ENCODE results near the gene TMEM106B. TPM values are rescaled to one million over a fixed set of nuclear protein-coding genes. Genes with fewer than 3 reads are reported as not detected.

The TMEM106B gene
- polyA plus RNA-seq, 1 donor, result 35.6 TPM

DNA sequence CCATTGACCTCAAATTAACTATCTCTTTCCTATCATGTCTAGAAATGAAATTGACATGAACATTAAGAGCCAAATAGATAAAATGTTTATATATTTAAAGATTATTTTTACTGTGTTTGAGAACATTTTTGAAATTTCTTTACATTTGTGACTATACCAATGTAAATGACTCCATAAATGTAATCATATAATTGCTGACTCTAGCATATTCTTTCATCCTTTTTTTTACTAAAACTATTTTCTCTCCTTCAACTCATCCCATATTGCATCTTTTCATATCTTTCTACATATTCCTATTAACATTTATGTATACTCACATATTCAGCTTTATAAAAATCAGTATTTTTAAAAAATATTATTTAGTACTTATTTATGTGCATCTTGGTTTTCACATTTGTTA is 16.9 kb downstream of the TMEM106B start:
- no peak for DNase-seq

DNA sequence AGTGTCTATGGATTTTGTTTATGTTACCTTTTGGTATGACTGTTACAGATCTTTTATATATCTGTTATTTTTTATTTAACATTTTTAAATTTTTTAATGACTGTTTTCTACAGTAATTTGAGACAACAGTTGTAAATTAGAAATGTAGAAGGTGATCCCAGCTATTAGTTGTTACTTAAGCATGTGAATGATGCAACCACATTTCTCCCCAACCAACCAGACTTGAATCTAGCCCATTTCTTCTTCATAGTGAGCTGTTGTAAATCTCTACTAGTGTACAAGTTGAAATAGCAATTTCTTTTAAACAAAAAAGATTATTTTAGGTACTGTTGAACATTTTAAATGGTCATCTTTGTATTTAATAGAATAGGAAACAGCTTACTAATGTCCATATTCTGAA is 18.0 kb downstream of the TMEM106B start:
- DNase-seq, result no peak

DNA sequence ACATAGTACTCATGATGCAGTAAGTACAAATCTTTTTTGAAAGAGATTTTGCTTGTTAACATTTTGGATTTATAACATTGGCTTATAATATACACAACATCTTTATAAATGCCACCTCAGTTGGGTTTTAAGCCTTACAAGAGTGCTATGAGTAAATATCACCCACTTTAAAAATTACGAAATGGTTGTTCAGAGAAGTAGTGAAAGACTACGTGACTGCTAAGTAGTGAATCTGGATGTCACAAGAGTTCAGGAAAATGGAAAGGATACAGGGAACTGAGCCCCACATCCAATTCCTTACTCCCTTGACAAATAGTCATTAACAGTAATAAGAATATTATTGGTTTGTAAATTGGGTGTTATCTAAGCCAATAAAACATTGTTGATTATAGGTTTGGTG is 20.0 kb downstream of the TMEM106B start:
- DNase-seq, result no peak

DNA sequence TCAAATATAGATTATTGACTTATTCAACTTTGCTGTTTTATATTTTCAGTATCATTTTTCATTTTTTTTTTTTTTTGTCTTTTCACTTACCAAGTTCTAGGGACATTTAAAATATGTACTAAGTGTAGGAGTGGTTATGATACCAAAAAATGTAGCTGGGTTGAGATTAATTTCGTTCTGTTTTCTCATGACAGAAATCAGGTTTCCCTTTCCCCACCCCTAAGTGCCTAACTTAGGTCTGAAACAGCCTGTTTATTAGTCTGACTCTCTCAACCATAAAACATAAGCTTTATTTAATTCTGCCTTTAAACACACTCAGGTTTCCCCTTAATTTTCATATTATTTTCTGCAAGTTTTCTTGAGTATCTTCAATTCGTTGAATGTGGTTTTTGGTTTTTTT is 22.1 kb downstream of the TMEM106B start:
- DNase-seq, result no peak

DNA sequence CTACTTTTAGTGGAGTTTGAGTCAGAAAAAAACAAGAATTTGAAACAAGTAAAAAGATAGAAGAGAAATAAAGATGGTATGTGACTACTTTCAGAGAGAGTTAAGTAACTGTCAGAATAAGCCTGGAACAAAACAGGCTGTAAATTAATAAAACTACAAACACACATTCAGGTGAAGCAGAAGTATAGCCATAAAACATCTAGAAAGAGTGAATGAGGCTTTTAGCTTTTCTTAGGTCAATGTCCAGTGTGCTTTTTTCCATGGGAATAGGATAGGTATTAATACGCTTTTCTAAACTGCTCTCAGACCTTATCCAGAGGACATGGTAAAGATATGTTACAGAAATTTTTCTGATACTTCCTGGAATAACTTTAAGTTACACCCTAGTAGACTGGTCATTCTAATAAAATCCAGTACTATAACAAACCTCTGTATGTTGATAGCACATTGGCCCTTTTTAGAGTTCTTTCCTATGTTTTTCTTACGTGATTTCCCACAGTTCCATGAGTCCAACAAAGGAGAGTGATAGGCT is 23.3 kb downstream of the TMEM106B start:
- DNase-seq, result no peak

DNA sequence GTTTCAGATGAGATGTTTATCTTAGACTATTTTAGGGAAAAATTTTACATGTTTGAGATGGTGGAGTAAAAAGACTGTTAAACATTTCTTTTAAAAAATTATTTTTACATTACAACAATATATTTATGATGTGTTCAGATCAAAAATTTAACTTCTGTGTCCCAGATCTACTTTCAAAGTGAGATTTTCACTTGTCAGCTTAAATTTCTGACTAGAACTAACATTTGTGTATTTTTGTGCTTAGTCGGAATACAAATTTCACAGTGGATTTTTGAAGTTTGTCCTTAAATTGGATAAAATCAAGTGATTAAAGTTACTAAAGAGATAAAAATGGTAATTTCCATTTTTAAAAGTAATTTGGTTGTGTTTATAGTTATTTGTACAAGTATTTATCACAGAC is 24.9 kb downstream of the TMEM106B start:
- DNase-seq, result no peak

DNA sequence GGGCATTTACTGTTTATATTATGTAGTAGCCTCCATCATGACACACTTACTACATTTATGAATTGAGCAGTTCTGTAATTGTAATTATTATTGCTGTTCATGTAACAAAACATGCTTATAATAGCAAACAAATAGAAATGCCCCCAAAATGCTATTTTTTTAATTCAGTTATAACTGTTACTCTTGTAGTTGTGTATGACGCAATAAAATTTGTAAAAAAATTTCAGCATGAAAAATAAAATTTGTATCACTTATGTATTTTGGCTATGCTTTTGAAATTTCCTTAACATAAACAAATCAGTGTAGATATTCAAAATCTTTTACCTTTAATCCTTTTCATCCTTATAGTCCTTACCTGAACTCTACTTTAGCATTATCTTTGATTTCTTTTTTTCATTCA is 25.9 kb downstream of the TMEM106B start:
- DNase-seq, result no peak

DNA sequence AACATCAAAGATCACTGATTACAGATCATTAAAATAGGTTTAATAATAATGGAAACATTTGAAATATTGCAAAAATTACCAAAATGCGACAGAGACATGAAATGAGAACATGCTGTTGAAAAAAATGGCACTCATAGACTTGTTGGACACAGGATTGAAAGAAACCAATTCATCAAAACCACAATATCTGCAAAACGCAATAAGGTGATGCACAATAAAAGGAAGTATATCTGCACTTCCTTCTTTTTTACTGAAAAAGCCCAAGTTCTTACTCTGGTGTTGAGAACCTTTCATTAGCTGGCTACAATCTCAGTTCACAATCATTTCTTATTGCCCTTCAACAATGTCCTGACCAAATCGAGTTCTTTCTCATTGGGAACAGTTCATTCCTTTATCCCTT is 28.7 kb downstream of the TMEM106B start:
- no peak for DNase-seq

DNA sequence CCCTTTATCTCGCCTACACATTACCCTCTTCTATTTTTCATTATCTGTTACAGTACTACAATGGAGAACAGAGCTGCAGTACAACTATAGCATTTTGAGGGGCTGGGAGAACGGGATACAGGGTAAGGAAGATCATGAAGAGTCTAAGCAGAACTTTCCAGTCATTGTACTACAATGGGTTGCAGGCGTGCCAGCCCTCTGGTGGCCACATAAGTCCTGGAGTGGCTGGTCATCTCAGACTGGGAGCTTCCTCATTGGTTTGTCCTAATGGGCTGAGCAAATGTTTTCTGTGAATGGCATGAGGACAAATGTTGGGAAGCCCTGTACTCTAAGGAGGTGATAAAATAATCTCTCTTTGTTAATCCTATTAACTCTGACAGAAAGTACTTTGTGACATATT is 33.0 kb downstream of the TMEM106B start:
- DNase-seq, result no peak

DNA sequence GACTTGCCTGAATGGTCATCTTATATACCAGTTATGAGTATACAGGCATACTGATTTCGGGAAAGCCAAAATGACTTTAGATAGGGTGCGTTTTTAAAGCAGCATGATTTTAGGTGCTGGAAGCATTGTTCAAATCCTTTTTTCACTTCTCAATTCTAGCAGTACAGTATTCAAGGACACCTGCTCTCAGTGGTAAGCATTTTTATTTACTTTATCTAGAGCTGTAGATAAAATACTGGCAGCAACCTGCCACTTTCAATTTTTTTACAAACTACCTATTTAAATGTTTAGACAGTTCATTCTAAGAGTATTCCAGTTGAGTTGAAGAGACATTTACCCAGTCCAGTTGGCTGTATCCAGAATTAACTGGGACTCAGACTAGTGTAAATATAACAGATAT is 33.6 kb downstream of the TMEM106B start:
- no peak for DNase-seq

DNA sequence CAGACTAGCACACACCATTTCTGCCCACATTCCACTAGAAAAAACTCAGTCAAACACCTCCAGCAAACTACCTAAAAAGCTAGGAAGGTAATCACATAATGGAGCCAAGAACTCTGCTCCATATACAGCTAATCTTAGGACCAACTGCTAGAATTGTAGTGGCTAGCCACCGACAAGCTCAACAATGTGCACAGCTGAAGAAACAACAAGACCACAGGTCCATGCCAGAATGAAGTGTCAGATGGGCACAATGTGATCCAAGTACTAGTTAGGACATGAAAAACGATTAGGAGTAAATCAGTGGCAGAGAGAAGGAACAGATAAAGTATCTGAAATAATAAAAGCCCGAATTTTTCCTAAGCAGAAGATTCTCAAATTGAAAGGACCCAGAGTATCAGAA is 38.6 kb downstream of the TMEM106B start:
- DNase-seq, result no peak

DNA sequence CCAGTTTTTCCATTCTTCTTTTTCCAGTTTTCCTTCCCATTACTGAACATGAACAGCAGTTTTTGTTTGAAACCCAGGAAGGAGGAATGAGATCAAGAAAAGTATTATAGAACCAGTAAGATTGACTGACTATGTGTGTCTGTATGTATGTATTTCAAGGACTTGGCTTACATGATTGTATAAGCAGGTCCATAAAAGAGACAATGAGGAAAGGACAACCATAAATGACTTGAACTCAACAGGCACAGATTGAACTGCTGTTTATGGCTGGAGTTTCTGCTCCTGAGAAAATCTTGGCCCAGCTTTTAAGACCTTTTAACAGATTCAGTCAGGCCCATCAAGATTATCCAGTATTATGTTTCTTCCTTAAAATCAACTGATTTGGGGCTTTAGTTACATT is 39.1 kb downstream of the TMEM106B start:
- no peak for DNase-seq

DNA sequence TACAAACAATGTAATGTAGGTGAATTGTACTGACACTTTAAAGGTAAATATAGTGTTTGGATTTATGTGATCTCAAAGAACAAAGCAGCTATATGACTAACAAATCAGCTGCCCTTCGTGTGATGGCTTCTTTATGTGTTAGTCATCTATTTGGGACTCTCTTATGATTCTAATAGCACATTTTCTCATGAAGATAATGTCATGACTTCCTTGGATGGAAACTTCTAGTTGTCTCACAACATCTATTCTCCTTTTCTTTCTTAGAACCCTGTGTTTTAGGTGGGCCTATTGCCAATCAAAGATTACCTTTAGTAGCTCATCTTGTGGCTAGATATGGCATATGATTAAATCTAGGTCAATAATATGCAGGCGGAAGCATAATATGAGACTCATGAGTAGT is 45.0 kb downstream of the TMEM106B start:
- no peak for DNase-seq

DNA sequence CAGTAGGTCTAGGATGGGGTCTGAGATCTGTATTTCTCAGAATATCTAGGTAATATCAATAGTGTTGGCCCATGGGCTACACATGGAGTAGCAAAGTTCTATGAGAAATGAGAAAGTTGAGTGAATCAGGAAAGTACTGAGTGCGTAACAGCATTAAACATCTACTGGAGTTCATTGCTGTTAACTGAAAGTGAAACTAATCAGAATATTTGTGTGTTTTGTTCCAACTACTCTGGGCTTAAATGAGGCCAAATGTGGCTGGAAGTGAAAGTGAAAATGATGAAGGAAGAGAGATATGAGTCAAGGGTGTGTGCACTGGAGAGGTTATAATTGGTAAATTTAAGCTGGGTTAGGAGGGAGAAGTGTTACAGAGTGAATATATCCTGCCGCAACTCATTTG is 46.5 kb downstream of the TMEM106B start:
- no peak for DNase-seq

DNA sequence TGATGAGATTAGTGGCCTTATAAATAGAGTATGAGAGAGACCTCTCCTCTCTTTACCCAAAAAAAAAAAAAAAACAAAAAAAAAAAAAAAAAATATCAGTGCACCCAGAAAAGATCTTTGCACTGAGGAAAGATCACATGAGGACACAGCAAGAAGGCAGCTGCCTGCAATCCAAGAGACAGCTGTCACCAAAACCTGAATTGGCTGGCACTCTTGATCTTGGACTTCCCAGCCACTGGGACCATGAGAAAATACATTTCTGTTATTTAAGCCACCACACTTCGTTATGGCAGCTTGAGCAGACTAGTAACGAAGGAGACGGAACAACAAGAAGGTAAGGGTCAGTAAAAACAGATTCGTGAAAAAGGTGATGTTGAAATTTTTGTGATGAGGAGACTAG is 47.0 kb downstream of the TMEM106B start:
- no peak for DNase-seq

DNA sequence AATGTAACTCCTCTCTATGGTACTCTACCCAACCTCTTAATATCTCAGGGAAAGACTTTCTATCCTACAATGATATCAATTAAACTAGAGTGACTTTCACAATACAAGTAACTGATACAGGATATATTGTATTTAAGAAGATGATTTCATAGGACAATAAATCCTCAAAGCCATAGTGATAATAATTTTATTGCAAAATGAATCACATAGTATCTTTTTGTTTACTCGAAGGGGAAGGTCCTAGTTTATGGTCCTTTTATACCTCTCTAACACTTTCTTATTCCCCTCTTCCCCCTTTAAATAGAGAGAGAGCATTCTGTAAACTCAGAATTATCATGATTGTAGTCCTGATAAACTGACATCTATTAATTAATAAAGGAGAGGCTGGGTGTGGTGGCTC is 56.4 kb downstream of the TMEM106B start:
- no peak for DNase-seq

DNA sequence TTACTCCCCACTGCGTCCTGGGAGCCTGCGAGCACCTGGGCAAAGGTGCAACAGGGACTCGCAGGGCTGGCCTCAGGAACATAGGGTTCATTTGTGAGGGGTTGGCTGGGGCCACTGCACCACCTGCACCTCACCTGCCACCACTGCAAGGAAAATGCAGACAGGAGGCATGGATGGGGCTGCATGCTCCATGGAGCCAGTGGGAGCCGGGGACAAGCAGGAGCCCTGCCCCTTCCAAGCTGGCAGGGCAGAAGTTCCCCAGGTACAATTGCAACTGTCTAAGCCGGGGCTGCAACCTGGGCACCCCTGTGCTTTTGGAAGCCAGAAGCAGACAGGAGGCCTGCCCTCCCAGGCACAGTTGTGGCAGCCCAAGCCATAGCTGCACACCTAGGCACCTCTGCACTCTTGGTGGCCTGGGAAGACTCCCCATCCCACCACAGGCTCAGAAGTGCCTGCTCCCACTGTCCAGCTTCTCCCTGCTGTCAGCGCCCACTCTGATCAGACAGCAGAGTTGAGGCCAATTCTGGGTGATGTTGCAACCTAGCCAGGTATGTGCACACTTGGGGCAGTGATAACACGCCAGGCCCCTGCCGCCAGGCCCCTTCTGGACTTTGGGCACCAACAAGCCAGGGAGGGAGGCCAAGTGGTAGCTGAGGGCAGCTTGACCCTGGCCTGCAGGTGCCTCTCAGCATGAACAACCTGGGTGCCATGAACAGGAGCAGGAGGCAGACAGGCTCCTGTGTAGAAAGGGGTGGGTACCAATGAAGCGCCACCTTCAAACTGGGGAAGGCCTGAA is 58.2 kb downstream of the TMEM106B start:
- no peak for DNase-seq

DNA sequence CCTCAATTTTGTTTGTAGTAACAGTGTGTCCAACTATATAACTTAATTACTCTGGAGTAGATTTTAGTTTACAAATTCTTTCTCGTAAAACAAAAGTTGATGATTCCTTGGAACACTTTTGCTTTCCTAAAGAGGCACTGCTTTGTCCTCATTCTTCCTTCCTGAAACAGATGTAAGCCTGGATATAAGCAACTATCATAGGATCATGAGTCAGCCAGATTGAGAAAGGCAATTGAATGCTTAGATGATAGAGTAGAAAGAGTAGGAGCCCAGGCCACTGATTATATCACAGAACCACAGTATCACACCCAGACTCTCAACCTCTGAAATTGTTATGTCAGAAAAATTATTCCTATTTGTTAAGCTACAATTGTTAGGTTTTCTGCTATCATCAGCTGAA is 69.9 kb downstream of the TMEM106B start:
- DNase-seq, result no peak

DNA sequence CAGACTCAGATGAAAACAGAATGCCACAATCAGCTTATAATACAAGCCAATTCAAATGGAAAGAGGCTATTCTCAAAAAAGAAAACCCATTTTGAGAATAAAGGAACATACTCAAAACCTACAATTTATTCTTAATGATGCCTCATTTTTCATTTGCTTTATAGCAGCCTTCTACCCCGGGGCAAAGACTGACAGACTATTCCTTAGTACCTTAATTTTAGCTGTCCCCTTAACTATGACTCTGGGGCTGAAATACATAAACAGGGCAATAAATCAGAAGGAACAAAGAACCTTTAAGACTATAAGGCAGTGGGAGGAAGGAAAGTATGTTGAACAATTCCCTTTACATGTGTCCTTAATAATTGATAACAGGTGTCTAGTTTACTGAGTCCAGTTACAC is 76.8 kb downstream of the TMEM106B start:
- no peak for DNase-seq

DNA sequence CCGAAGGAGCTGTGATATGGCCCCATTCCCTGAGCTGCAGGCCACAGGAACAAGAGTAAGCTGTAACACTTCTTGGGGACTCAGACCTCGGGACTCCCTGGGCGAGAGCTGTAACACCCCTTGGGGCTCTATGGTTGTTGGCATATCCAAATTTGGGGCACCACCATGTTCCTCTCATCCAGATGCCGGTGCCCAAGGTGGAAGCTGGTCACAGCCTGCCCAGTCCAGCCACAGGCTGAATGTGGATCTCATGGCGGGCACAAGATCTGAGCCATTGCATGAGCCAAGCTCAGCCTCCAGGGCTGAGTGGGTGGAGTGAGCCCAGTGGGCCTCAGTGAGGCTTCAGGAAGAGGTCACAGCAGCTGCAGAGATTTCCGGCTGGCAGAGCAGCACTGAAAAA is 78.9 kb downstream of the TMEM106B start:
- no peak for DNase-seq

DNA sequence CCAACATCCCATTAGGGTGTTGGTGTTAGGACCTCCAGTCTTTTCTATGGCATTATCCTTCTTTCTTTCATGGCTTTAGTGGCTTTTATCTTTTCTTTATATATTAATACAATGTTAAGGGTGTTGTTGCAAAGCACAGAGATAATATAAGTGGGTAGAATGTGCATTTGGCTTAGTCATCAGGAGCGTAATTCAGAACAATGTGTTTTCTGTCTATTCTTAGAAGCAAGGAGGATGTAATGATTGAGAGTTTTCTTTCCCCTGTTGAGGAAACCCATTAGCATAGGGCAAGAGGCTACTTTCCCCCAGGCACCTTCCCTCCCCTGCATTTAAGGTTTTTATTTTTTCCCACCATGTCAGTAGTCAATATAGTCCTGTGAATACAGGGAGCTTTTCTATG is 79.7 kb downstream of the TMEM106B start:
- no peak for DNase-seq

DNA sequence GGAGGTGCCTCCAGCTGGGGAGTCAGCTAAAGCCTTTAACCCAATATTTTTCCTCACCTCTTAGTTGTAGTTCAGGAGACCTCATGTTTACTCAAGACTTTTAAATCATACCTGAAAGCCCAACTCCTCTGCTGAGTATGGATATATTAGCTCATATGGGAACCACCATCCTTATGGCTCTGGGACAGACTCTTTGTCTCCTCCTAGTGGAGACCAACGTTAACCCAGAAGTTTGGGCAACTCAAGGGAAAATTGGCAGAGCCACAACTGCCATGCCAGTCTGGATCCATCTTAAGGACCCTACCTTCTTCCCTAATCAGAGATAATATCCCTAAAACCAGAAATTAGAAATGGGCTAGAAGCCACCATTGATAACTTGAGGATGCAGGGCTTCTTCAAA is 80.8 kb downstream of the TMEM106B start:
- no peak for DNase-seq

All from hindlimb muscle (tissue), 1 donor.